HG03280 (cell line): Measurements from ENCODE around the gene MRPS6.

Experiments
- ATAC-seq: cut with Tn5 transposase; IDR thresholded peaks from one replicate; pipeline ENCODE4 v1.9.1; 2021; ENCODE audit warnings: mild to moderate bottlenecking, moderate library complexity; ENCODE audit not compliant: unreplicated experiment

Gene MRPS6

DNA sequence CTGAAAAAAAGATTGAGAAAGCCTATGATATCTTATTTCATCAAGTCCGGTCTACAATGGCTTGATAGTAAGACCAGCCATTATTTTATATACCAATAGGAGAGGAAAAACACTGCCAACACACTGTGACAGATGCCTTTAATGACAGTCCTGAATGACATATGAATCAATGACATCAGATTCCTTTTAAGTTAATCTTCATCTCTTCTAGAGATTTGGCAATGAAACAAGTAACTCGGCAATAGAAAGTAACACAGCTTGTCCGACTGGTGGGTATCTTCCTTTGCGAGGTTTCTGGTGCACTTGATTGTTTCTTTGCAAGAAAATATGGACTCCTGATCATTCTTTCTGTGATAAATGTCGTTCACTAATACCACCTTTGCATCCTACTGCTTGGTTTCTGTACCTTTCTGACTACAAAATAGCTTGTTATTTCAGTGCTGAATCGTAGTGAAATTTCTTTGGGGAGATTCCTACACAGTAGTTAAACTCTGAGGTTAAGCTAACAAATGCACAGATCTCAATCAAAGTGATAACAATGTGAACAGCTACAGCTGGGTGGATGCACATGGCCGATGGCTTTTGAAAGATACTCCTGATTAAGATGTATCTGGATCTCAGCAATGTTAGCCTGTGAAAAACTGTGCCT, 104.7 kb downstream of the MRPS6 start:
- ATAC-seq: no peak

DNA sequence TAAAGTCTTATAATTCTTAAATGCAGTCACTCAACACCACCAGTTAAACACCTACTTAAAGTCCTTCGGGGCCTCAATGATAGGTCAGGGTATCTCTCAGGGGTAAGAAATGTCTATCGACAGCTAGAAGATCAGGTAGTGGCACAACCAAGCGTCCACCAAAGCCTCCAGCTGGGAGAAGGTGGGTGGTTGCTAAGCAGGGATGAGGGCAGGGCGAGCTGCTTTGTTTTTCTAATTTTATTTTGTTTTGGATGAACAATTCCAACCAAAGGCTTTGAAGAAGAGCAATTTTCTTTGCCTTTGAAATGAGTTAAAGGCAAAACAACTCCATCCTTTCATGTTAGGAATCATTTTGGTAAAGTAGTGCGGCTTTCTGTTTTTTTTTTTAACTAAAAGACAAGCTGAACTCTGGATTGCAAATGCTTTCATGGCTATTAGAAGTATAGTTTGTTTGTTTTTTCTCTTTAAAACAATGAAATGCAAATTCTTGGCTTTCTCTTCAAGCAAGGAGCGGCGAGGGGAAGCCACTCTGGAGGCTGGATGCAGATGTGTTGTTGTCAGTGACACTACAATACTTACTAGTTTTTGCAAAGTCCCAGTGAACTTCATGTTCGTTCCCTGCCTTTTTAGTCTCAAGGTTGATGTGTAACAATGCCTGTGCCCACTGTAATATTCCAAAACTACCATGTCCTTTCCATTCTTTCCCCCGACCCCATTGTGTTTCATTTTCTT, 106.0 kb downstream of the MRPS6 start:
- no peak for ATAC-seq

DNA sequence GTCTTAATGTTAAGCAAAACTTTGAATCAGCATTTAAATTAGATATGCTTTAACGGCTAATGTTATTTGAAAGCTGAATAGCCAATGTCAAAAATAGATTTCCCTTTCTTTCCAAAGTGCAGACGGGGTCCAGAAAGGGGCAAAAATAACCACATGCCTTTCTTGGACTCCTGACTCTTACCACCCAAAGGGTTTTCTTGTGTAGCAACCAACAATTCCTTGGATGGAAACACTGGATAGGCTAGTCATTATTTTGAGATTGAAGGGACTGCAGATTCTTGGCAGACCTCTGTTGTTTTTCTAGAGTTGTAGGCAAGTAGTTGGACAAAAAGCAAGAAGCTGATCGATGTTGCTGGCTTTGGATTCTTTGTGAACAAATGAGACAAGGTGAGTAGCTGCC, 107.0 kb downstream of the MRPS6 start:
- no peak for ATAC-seq

DNA sequence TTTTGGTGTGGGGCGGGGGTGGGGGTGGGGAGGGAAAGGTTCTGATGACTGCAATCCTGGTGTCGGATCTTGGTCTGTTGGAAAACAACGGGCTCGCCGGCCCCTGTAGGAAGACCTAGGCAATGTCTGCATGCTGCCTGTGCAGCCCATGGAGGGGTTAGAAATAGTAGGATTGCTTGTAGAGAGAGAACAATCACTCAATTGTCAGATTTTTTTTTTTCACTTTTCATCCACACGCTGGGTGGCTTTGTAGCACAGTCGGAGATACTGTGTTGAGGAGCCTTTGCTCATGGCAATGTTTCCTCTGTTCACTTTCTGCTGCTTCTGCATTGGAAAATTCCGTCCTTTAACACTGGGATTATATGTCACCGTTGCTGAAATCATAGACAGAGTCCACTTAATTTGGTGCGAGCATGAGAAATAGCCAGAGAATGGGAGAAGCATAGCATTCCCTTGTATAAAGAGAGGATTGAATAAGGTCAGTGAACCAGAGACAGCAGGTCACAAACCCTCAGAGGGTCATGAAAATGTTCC, 107.5 kb downstream of the MRPS6 start:
- no peak for ATAC-seq

DNA sequence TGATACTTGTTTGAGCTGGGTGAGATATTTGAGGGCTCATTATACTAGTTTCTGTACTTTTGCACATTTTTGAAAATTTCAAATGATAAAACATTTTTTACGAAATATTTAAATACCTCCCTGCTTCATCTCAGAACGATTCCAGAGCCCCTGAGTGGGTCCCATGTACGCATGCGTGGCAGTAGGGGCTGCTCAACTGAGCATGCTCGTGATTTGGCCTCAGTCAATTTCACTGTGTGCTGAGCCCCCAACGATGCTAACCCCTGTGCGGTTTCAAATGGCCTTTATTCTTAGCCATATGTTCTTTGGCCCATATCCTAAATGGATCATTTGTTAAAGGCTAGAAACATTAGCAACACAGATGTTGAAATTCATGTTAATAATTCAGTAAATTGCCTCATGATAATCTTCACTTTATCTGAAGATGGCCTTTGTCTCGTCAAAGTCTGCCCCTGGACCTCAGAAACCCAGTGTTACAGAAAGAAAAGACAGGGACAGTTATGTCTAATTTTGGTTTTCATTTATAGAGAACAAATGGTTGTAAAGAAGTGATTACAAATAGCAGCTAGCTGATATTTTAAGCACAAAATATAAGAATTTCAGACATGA, 108.2 kb downstream of the MRPS6 start:
- ATAC-seq: no peak

DNA sequence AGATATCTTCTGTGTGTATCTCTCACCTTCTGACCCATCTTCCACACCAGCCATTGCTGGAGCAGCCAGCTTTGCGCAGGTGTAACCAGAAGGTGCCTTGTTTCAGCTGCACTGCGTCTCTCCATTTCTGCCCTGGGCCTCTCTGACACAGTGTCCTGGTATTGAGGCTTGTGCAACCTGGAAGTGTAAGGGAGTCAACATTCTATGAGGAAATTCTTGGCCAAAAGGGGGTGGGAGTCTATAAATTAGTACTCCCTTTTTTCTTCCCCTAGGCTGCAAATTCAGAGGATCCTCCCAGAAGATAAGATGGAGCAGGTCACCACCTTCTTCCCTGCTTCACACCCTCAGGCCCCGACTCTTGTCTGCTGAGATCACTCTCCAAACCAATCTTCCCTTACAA, 109.1 kb downstream of the MRPS6 start:
- ATAC-seq: no peak

DNA sequence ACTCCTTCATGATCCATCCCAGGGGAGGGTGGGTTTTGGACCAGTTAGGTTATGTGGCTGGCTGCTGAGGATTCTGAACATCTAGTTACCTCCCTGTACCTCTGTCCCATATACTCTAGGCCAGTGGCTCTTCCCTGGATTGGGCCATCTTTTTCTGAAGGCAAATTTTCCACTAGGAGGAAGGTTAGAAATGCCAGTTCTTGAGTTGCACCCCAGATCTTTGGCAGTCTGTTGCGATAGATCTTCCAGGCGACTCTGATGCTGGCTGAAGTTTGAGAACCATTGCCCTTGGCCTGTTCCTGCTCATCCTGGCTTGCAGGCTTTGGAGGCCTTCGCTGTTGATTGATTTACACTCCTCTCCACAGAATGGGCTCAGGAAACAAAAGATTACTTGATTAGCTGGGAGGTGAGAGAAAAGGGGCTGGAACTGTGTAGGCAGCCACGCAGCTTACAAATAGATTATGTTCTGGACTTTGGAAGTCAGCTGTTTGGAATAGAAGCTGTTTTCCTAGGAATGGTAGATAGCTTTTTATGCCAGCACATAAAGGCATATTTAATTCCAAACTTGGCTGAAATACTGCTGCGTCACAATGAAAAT, 110.1 kb downstream of the MRPS6 start:
- no peak for ATAC-seq

DNA sequence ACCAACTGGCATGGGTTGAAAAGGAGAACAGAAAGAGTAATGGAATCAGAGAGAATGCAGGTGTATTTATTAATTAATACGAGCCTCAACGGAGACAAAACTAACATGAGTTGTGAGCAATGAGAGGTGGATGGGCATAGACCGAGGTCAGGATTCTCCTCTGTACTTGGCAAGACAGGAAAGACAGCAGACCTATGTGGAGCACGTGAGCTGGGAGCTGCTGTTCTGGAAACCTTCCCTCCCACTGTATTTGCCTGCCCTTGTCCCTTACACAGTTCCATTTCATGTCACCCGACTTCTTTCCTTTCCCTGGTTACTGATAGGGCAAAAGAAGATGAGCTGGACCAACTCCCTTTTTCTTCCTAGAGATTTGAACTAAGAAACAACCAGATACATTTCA, 110.9 kb downstream of the MRPS6 start:
- ATAC-seq: no peak

DNA sequence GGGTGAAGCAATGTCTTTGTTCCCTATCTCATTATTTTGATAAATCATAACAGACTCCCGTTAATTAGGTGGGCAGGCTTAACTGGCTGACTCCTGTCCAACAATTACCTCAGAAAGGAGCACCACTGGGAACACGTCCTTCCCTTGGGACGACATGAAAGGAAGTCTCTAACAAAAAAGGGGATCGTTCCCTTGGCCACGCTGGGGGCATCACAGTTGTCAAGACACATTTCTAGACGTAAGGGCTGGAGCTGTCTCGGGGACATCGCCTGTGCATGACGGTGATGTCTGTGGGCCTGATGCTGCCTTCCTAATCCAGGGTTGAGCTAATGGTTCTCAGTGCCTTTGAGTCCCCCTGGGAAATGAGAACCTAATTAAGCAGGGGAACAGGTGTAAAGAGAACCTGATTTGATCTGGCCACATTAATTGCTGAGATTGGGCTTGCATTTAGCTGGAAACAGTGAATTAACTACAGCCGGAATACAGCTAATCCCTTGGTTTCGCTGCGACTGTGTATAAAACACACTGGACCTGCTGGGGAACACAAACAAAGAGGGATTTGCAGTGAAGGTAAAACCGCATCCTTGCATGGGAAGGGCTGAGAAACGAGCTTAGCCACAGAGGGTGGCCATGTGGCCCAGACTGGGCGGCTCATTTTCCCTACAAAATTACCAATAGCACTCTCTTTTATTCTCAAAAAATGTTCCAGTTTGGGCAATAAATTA, 111.8 kb downstream of the MRPS6 start:
- ATAC-seq: no peak

DNA sequence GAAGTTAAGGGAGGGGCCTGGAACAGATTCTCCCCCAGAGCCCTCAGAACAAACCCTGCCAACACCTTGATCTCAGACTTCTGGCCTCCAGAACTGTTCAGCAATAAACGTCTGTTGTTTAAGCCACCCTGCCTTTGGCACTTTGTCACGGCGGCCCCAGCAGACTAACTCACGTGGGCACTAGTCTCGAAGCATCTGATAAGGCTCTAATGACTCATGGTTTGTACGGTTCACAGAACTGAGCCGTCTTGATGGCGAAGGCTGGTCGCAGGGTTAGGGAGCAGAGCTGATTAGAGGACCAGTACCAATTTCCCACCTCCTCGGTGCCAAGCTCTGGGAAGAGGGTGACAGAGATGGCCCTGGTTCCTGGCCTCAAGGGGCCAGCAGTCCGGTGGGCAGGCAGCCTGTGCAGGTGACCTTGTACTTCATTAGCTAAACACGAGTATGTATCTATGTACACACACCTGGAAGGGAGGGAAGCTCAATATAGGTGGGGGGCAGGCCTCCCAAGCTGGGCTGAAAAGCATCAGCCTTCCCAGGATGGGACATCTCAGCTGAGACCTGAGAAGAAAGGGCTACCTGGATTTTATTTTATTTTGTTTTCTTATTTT, 112.8 kb downstream of the MRPS6 start:
- ATAC-seq: no peak

DNA sequence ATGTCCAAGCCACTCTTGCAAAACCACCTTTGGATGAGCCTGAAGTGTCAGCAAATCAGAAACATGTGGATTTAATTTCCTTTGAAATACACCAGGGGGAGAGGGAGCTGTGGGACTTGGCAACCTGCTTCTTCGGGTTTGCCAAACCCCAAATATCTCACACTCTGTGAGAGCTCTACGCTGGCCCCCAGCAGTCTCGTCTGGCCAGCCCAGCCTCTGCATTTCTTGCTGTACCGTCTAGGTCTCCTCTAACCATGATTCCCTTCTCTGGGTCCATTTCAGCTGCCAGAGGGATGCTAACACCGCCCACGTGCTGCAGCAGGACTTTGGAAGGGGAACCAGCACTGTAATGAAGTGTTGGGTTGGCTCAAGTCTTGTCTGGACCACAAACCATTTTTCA, 114.6 kb downstream of the MRPS6 start:
- no peak for ATAC-seq

DNA sequence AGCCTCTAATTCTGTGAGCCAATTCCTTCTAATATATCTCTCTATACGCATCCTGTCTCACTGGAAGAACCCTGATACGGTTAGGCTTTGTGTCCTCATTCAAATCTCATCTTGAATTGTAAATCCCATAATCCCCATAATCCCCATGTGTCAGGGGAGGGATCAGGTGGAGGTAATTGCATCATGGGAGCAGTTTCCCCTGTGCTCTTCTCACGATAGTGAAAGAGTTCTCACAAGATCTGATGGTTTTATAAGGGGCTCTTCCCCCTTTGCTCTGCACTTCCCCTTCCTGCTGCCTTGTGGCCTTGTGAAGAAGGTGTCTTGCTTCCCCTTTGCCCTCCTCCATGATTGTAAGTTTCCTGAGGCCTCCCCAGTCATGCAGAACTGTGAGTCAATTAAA, 116.1 kb downstream of the MRPS6 start:
- no peak for ATAC-seq

DNA sequence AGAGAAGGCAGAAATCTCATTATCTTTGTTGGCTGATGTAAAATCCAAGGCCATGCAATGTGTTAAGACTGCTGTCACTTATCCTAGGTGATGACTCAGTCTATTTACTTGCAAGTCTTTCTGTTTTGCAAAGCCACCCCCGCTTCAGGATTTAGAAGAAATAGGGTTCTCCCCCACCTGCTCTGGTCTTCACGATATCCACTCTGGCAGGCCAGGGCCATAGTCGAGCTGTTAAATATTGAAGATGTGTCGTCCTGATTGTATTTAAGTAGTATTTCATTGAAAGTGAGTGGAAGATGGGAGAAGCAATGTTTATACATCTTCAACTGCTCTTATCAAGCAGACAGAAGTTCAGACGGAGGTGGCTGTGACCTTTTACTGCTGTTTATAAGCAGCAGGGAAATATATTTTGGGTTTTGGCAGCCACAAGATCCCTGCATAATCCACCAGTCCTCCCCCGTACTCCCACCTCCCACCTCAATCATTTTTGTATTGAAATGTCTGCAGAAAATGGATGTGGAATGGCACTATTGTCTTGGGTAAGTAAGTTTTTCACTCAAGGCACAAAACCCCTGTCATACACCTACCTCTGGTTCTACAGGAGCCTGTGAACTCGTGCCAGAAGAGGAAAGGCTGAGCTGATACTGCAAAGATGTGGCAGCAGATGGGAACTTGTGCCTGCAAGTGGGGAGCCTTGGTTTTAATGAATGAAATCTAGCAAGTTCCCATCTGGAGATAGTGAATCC, 117.4 kb downstream of the MRPS6 start:
- no peak for ATAC-seq

DNA sequence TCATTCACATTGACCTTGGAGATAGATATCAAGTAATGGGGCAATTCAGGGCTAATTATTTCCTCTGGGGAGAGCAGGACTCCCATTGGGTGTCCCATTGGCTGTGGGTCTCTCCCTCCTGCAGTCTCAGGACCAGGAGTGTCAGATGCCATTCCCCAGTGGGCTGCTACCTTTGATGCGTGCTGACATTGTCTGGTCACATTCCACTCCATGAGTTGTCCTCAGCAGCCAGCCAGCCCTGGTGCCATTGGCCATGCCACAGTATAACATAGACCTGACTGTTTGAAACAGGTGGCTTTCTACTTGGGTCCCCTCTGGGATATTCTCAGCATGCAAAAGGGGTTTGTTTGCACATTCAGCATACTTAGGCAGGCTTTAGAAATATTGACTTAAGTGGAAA, 118.5 kb downstream of the MRPS6 start:
- no peak for ATAC-seq
